GM19438 (cell line): ENCODE results near the gene TTC12.

Experiments used
- ATAC-seq: cut with Tn5 transposase; IDR thresholded peaks from one replicate; pipeline ENCODE4 v1.9.1; 2021; ENCODE audit warnings: low read depth; ENCODE audit not compliant: unreplicated experiment

Gene TTC12

GRCh38 chr11:113398669-113399430, 84.5 kb downstream of the TTC12 start:
- ATAC-seq, result no peak

GRCh38 chr11:113400631-113401230, 86.3 kb downstream of the TTC12 start:
- ATAC-seq, result no peak

GRCh38 chr11:113401718-113402117, 87.3 kb downstream of the TTC12 start:
- no peak for ATAC-seq

- ATAC-seq, result no peak
These were observed 90.6 kb downstream of the TTC12 start for GRCh38 chr11:113404859-113405430.

GRCh38 chr11:113405724-113406478, 91.5 kb downstream of the TTC12 start:
- ATAC-seq, result no peak

GRCh38 chr11:113407163-113407562, 92.8 kb downstream of the TTC12 start:
- ATAC-seq, result no peak

GRCh38 chr11:113408206-113408605, 93.8 kb downstream of the TTC12 start:
- no peak for ATAC-seq

GRCh38 chr11:113408887-113409286, 94.5 kb downstream of the TTC12 start:
- no peak for ATAC-seq

GRCh38 chr11:113409526-113409925, 95.1 kb downstream of the TTC12 start:
- no peak for ATAC-seq

- no peak for ATAC-seq
These were observed 96.2 kb downstream of the TTC12 start for GRCh38 chr11:113410414-113411135.

- ATAC-seq, result no peak
These were observed 97.2 kb downstream of the TTC12 start for GRCh38 chr11:113411536-113411935.

GRCh38 chr11:113412675-113413074, 98.3 kb downstream of the TTC12 start:
- no peak for ATAC-seq

GRCh38 chr11:113415343-113415742, 101.0 kb downstream of the TTC12 start:
- no peak for ATAC-seq
